ENCODE measurements around the gene NAIF1. TPM values are rescaled to one million over a fixed set of nuclear protein-coding genes. Genes with fewer than 3 reads are reported as not detected.

The NAIF1 gene
- total RNA-seq, 2 experiments from 2014 or later: 8.6 to 14.9 TPM

DNA sequence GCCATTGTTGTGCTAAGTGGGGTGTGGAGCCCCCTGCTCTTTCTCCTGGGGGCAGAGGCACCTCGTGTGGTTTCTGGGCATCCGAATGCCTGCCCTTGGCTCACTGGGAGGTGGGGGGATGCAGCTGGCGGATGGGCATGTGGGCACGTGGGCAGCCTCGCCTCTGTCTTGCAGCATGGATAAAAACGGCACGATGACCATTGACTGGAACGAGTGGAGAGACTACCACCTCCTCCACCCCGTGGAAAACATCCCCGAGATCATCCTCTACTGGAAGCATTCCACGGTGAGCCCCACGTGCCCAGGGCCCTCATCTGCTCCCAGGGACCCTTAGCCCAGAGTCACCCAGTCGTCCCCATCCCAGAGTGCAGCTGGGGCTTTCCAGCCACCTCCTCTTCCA, 35.1 kb upstream of the NAIF1 start:
- H3K4me1 ChIP-seq (ENCODE audit: insufficient read depth, low read length, poor library complexity, severe bottlenecking): peaks cover 6% of the 10 kb centered on the region
- H3K4me2 ChIP-seq (ENCODE audit: low read length): no peak overlapping the region
- H3K27ac ChIP-seq (ENCODE audit: low read depth, low read length, poor library complexity, severe bottlenecking): no peak overlapping the region
- intact Hi-C loops (cut with micrococcal nuclease; ENCODE audit: unreplicated experiment): no loop called here
- H3K36me3 ChIP-seq (ENCODE audit: insufficient read depth, low read length): peaks cover 65% of the 10 kb centered on the region
- no peaks in the 10 kb centered on the region for H3K9me3 ChIP-seq (ENCODE audit: low read length)
- no peaks in the 10 kb centered on the region for H3K9me2 ChIP-seq (ENCODE audit: insufficient read depth, low read length)
- ChIA-PET CTCF (ENCODE audit: unreplicated experiment) (no interaction called here), POLR2A (no interaction called here)
- H2AFZ ChIP-seq (ENCODE audit: low read length): no peak overlapping the region
- H3K4me3 ChIP-seq (ENCODE audit: low read depth, low read length, poor library complexity, severe bottlenecking): no peak overlapping the region
- peaks cover 3% of the 10 kb centered on the region; the same call in 1 of the 2 replicates for H3K79me2 ChIP-seq (ENCODE audit: insufficient read depth, low read depth, low read length)
- no peaks in the 10 kb centered on the region; the same call in 1 of the 2 replicates for H4K20me1 ChIP-seq (ENCODE audit: insufficient read depth, low read length)
- BruUV-seq (replicated peaks): no TSS peak
- DNase-seq (ENCODE audit: low spot score): no peak
- TF ChIP-seq EZH2phosphoT487 (IDR thresholded peaks at IDR 0.05; ENCODE audit: borderline replicate concordance, low read depth, low read length): no peak
- TF ChIP-seq, protein P1, sequence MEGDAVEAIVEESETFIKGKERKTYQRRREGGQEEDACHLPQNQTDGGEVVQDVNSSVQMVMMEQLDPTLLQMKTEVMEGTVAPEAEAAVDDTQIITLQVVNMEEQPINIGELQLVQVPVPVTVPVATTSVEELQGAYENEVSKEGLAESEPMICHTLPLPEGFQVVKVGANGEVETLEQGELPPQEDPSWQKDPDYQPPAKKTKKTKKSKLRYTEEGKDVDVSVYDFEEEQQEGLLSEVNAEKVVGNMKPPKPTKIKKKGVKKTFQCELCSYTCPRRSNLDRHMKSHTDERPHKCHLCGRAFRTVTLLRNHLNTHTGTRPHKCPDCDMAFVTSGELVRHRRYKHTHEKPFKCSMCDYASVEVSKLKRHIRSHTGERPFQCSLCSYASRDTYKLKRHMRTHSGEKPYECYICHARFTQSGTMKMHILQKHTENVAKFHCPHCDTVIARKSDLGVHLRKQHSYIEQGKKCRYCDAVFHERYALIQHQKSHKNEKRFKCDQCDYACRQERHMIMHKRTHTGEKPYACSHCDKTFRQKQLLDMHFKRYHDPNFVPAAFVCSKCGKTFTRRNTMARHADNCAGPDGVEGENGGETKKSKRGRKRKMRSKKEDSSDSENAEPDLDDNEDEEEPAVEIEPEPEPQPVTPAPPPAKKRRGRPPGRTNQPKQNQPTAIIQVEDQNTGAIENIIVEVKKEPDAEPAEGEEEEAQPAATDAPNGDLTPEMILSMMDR (conservative IDR thresholded peaks at IDR 0.05; ENCODE audit: low read length): no peak

DNA sequence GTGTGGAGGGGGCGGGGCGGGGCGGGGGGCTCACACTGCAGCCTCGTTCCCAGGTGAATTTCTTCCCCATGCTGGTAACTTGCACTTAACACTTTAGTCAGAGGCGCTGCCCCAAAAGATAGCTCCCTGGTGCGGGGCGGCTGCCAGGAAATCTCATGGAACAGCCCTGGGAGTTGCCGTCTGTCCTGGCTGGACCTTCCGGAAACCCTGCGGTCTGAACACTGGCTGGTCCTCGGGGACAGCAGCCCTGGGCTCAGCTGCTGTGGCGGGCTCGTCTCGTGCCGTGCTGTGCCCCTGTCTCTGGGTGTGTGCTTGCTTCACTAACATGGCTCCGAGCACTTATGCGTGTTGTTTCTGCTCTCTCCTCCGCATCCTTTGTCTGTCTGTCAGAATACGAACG, 34.6 kb upstream of the NAIF1 start:
- CTCF ChIA-PET (ENCODE audit: unreplicated experiment): no interaction called here

DNA sequence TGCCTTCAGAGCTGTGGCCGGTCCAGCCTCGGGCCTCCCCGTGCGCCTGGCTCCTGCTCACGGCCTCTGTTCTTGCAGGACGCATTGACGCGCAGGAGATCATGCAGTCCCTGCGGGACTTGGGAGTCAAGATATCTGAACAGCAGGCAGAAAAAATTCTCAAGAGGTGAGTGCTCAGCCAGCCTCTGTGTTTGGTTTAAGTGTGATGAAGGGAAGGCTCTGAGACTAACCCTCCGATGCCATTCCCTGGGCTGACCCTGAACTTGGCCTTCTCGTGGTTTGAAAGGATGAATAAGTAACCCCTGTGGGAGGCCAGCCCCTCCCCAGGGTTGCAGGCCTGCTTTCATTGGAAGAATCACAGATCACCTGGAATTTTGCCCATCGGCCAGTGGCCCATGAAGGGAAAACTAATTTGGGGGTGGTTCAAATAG, 34.1 kb upstream of the NAIF1 start:
- no TSS peak for BruUV-seq (replicated peaks)
- DNase-seq (ENCODE audit: low spot score): no peak
- no peak for TF ChIP-seq EZH2phosphoT487 (IDR thresholded peaks at IDR 0.05; ENCODE audit: borderline replicate concordance, low read depth, low read length)
- TF ChIP-seq, protein P1 (conservative IDR thresholded peaks at IDR 0.05; ENCODE audit: low read length): no peak
- no peak overlapping the region for H3K4me3 ChIP-seq (ENCODE audit: low read depth, low read length, poor library complexity, severe bottlenecking)
- H3K79me2 ChIP-seq (ENCODE audit: insufficient read depth, low read depth, low read length): peaks cover 11% of the 10 kb centered on the region
- CTCF ChIA-PET (ENCODE audit: unreplicated experiment): no interaction called here
- H3K9me2 ChIP-seq (ENCODE audit: insufficient read depth, low read length): no peaks in the 10 kb centered on the region
- no peaks in the 10 kb centered on the region; the same call in 1 of the 2 replicates for H4K20me1 ChIP-seq (ENCODE audit: insufficient read depth, low read length)
- peaks cover 6% of the 10 kb centered on the region for H3K4me1 ChIP-seq (ENCODE audit: insufficient read depth, low read length, poor library complexity, severe bottlenecking)
- intact Hi-C loops (cut with micrococcal nuclease; ENCODE audit: unreplicated experiment): no loop called here
- no peak overlapping the region for H2AFZ ChIP-seq (ENCODE audit: low read length)
- POLR2A ChIA-PET: interaction anchor here (1.9 kb wide), 1 partner anchor 13 kb away, joined by 5 read pairs; no protein-coding TSS in a partner anchor
- H3K9me3 ChIP-seq (ENCODE audit: low read length): no peaks in the 10 kb centered on the region
- no peak overlapping the region for H3K27ac ChIP-seq (ENCODE audit: low read depth, low read length, poor library complexity, severe bottlenecking)
- no peak overlapping the region for H3K4me2 ChIP-seq (ENCODE audit: low read length)
- H3K36me3 ChIP-seq (ENCODE audit: insufficient read depth, low read length): peaks cover 64% of the 10 kb centered on the region

More for the DNA sequence above, 34.6 kb upstream of the NAIF1 start:
- H3K4me2 ChIP-seq (ENCODE audit: low read length): no peak overlapping the region
- no peak for DNase-seq (ENCODE audit: low spot score)
- POLR2A ChIA-PET: interaction anchor here (1.9 kb wide), 1 partner anchor 13 kb away, joined by 5 read pairs; no protein-coding TSS in a partner anchor
- peaks cover 65% of the 10 kb centered on the region for H3K36me3 ChIP-seq (ENCODE audit: insufficient read depth, low read length)
- BruUV-seq (replicated peaks): no TSS peak
- H2AFZ ChIP-seq (ENCODE audit: low read length): no peak overlapping the region
- no peak overlapping the region for H3K4me3 ChIP-seq (ENCODE audit: low read depth, low read length, poor library complexity, severe bottlenecking)
- no peaks in the 10 kb centered on the region for H3K9me2 ChIP-seq (ENCODE audit: insufficient read depth, low read length)
- H4K20me1 ChIP-seq (ENCODE audit: insufficient read depth, low read length): no peaks in the 10 kb centered on the region; the same call in 1 of the 2 replicates
- no peak for TF ChIP-seq EZH2phosphoT487 (IDR thresholded peaks at IDR 0.05; ENCODE audit: borderline replicate concordance, low read depth, low read length)
- TF ChIP-seq, protein P1 (conservative IDR thresholded peaks at IDR 0.05; ENCODE audit: low read length): no peak
- intact Hi-C loops (cut with micrococcal nuclease; ENCODE audit: unreplicated experiment): no loop called here
- no peaks in the 10 kb centered on the region for H3K9me3 ChIP-seq (ENCODE audit: low read length)
- H3K4me1 ChIP-seq (ENCODE audit: insufficient read depth, low read length, poor library complexity, severe bottlenecking): peaks cover 6% of the 10 kb centered on the region
- H3K79me2 ChIP-seq (ENCODE audit: insufficient read depth, low read depth, low read length): peaks cover 8% of the 10 kb centered on the region
- H3K27ac ChIP-seq (ENCODE audit: low read depth, low read length, poor library complexity, severe bottlenecking): no peak overlapping the region
